ENCODE data around the gene UBE2D2.
A peak's percentile ranks its signal among the peaks of the same experiment; 100 is the strongest.
"Not testable (repeated sequence)": the region's sequence is repeated elsewhere in the genome, so short reads cannot be mapped to it uniquely, and the experiment has no call there.

Gene UBE2D2

DNA sequence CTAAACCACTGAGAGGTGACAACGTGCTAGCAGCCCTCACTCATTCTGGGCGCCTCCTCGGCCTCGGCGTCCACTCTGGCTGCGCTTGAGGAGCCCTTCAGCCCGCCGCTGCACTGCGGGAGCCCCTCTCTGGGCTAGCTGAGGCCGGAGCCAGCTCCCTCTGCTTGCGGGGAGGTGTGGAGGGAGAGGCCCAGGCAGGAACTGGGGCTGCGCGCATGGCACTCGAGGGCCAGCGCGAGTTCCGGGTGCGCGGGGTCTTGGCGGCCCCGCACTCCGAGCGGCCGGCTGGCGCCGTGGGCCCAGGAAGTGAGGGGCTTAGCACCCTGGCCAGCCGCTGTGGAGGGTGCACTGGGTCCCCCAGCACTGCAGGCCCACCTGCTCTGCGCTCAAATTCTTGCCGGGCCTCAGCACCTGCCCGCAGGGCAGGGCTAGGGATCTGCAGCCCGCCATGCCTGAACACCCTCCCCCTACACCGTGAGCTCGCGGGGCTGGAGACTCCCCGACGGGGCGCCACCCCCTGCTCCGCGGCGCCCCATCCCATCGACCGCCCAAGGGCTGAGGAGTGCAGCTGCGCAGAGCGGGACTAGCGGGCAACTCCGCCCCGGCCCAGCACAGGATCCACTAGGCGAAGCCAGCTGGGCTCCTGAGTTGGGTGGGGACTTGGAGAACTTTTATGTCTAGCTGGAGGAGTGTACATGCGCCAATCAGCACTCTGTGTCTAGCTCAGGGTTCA, 11.8 kb upstream of the UBE2D2 start:
- DNase-seq = no peak

DNA sequence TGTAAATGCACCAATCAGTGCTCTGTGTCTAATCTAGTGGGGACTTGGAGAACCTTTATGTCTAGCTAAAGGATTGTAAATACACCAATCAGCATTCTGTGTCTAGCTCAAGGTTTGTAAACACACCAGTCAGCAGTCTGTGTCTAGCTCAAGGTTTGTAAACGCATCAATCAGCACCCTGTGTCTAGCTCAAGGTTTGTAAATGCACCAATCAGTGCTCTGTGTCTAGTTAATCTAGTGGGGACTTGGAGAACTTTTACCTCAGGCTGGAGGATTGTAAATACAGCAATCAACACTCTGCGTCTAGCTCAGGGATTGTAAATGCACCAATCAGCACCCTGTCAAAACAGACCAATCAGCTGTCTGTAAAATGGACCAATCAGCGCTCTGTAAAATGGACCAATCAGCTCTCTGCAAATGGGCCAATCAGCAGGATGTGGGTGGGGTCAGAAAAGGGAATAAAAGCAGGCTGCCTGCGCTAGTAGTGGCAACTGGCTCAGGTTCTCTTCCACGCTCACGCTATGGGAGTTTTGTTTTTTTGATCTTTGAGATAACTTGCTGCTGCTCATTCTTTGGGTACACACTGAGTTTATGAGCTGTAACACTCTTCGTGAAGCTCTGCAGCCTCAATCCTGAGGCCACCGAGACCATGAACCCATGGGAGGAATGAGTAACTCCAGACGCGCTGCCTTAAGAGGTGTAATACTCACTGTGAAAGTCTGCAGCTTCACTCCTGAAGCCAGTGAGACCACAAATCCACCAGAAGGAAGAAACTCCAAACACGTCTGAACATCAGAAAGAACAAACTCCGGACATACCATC, 10.9 kb upstream of the UBE2D2 start:
- not testable (repeated sequence) for DNase-seq

DNA sequence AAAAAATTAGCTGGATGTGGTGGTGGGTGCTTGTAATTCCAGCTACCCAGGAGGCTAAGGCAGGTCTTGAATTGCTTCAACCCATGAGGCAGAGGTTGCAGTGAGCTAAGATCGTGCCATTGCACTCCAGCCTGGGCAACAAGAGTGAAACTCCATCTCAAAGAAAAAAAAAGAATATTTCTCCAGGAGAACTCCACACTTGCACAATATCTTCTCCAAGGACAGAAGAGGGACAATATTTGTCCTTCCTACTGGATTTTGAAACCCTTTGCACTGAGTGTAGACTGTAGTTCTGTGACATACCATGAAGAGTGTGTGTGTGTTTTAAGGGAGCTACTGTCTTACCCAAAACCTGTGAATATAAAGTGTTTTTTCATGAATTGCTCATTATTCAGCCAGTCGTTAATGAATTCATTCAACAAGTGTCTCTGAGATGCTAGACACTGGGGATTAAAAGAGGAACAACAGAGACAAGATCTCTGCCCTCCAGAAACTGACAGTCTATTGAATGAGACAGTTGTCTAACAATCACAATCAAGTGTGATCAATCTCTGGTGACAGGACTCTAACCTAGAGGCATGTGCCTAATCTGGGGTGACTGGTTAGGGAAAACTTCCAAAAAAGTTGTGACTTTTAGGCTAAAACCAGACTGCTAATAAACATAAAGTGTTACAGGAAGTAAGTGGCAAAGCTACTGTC, 9.8 kb upstream of the UBE2D2 start:
- no peak for DNase-seq

DNA sequence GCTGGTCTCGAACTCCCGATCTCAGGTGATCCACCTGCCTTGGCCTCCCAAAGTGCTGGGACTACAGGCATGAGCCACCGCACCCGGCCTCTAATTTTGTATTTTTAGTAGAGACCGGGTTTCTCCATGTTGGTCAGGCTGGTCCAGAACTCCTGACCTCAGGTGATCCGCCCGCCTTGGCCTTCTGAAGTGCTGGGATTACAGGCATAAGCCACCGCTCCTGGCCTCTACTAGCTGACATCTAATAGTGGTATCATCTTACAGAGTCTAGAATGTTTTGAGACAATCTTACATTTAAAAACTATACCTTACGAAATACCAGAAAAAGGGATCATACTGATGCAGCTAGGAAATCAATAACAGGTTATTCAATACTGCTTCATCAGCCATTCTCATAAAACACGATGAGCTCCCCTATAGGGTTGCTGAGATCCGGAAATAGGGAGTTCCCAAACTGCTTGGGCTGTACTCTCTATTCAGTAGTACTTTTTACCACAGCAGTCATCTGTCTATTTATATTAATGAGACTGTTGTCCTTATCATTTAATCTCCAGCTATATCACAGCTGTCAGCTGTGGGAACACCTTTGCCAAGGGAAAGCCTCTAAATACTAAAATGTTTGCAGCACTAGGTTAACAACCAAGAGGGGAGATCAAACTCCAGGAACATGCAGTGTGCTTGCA, 8.1 kb upstream of the UBE2D2 start:
- no peak for DNase-seq

DNA sequence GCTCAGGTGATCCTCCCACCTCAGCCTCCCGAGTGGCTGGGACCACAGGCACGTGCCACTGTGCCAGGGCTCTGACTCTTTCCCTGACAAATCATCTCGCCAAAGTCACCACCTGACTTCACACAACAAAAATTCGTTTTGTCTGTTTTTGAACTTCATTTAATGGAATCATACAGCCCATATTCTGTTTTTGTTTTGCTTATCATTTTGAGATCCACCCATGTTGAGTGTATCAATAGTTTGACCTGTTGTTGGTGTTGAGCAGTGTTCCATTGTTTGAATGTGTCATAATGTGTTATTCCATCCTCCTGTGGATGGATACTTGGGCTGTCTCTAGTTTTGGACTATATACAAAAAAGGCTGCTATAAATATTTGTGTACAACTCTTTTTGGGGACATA, 6.9 kb upstream of the UBE2D2 start:
- no peak for DNase-seq

DNA sequence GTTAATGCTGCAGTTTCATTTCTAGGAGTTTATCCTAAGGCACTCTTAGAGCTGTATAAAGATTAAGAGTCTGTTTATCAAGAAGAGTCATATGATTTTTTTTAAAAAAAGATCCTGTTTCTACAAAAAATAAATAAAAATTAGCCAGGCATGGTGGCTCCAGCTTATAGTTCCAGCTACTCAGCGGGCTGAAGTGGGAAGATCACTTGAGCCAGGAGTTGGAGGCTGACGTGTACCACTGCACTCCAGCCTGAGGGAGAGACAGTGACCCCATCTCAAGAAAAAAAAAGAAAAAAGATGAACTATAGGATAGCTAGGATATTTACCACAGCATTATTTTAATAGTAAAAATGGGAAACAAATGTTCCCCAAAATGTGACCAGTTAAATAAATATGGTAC, 3.3 kb upstream of the UBE2D2 start:
- DNase-seq = no peak

DNA sequence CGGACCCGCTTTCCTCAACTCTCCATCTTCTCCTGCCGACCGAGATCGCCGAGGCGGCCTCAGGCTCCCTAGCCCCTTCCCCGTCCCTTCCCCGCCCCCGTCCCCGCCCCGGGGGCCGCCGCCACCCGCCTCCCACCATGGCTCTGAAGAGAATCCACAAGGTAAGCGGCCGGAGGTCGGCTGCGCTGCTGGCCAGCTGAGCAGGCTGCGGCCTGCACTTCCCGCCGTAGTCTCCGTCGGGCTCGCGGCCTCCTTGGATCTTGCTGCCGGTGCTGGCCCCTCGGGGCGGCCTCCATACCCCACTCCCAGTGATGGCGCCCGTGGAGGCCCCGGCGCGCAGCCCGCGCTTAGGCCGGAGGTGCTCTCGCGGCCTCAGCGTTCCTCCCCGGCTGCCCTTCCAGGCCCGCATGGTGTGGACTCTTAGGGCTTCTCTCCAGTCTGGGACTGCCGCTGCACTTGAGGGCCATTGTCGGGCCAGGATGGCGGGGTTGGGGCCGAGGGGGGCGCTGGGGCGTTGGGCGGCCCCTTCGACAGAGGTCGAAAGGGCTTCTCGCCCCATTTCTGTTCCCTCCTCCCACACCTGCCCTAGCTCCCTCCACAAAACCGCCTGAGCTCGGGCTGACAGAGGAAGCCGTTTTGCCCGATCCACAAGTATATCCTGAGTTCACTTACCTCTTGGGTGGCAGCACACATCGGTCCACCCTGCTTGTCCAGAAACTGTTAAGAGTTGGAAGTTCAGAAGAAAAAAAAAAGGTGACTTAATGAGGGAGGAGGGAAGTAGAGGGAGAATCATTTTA, 714 bp downstream of the UBE2D2 start:
- peak; percentile 20 for DNase-seq

DNA sequence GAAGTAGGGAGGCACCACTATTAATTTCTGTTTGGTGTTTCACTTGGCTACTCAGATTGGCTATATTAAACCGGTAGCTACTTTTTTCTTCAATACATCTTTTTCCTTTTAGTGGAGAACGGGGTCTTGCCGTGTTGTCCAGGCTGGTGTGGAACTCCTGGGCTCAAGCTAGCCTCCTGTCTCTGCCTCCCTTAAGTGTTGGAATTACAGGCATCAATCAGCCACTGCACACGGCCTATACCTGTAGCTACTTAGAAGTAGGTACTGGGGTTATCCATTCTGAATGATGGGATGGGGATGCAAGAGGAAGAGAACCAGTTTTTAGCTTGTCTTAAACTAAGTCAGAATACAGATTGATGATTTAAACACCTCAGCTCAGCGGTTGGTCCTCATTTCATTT, 1.7 kb downstream of the UBE2D2 start:
- DNase-seq = no peak

DNA sequence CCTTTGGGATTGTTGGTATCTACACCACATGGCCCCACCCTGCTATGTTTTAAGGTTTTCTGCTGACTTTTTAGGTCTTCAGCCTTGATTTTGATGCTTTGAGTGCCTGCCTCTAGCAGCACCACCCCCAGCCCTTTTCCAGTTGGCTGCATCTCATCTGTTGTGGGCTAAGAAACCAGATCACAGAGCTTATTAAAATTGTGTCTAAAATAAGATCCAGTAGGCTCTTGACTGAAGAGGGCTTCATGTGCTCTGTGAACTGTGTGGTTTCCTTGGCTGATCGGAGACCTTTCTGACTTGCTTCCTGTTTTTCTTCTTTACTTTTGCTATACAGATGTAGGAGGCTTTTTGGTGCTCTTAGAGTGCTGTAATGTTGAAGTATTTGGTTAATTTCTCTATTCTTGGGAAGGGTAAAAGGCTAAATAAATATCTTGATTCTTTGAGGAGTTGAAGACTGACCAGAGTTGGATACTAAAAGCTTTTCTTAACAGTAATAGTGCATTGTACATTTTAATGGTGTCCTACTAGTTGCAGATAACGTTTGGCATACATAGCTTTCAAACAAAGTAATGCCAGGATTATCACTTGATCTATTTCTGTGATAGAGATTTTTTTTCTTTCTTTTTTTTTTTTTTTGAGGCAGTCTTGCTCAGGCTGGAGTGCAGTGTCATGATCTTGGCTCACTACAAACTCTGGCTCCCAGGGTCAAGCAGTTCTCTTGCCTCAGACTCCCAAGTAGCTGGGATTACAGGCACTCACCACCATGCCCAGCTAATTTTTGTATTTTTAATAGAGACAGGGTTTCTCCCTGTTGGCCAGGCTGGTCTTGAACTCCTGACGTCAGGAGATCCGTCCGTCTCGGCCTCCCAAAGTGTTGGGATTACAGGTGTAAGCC, 4.5 kb downstream of the UBE2D2 start:
- DNase-seq = peak; percentile 76

DNA sequence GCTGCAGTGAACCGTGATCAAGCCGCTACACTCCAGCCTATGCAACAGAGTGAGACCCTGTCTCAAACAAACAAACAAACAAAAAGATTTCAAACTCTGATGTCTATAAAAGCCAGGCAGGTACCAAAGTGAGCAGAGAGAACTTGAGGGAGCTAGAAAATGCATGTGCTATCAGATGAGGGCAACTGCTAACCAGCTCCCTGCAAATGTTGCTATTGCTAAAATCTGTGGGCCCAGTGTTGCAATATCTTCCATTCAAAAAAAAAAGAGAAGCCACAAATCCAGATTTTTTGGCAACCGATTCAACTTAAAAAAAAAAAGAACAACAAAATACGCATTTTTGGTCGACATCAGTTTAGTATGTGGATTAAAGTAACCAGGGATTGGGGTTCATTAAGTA, 5.5 kb downstream of the UBE2D2 start:
- DNase-seq = no peak

DNA sequence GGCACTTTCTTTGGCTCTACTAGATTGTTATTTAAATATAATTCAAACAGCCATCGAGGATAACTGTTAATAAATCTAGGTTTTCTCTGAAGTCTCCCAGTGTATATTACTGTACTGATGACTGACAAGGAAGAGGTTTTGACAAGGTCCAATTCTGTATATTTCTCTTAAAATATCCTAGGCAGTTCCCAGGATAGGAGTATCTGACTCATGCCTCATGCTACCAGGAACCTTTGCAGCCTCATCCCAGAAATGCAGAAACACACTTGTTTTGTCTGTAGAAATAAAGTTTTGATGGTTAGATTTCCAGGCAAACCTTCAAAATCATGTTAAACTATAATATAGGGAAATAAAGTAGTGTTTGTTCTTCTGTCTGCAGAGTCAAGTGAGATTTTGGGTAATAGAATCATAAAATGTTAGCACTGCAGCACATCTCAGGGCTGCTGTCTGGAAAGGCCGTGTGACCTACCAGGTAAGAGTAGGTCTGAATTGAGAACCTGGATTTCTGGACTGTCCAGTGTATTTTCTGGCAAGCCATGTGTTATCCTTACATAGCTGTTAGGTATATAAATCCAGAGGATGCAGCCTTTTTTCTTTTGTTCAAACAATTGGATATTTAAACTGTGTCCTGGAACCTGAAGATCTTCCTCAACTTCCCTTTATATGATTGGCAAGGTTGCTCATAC, 8.3 kb downstream of the UBE2D2 start:
- DNase-seq = no peak

DNA sequence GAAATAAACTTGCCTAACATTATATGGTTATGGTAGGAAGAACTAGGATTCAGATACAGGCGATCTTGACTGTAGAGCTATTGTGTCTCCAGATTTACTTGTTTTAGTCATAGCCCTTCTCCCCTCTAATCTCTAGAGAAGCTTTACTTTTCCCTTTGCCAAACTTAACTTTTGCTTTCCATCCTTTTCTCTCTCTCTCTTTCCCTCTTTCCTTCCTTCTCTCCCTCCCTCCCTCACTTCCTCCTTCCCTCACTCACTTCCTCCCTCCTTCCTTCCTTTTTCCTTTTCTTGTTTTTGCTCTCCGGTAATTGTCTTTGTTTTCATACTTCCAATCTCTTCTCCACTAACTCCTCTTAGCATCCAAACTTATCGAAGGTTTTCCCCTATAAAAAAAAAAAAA, 10.4 kb downstream of the UBE2D2 start:
- DNase-seq = no peak

DNA sequence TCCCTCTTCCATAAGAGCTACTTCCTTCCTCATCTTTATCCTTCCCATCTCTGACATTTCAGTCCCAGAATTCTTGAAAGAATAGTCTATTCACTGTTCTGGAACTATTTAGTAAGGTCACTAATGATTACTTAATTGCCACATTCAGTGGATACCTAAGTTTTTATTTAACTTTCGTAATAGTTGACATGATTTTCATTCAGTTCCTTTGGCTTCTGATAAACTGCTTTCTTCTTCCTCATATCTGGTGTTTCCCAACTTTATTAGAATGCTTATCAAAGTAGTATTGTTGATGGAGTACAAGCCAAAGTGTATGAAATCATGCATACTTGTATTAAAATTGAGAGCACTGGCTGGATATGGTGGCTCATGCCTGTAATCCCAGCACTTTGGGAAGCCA, 10.8 kb downstream of the UBE2D2 start:
- no peak for DNase-seq

DNA sequence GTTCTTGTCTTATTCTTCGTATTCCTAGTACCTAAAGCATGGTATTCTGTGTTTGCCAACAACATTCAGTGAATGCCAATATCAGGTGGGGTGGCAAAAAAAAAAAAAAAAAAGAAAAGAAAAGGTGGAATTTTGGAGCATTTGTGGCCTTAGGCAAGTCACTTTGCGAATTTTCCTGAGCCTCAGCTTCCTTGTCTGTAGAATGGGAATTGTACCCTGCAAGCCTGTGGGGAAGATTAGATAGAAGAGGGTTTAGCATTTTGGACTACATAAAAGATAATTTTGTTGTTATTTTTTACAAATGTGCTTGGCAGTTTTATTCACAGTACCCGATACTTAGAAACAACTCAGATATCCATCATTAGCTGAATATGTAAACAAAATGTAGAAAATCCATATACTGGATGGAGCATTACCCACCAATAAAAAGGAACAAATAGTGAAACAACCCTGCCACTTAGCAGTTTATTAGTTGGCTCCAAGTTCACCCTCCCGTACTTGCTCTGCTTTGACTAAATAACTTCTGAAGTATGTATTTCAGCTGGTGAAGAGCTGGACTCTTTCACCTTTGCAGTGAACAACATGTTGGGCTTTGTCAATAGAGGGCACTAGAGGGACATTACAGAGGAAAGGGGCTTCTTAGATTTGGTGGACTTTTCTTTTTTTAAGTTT, 13.6 kb downstream of the UBE2D2 start:
- DNase-seq = peak; percentile 63

DNA sequence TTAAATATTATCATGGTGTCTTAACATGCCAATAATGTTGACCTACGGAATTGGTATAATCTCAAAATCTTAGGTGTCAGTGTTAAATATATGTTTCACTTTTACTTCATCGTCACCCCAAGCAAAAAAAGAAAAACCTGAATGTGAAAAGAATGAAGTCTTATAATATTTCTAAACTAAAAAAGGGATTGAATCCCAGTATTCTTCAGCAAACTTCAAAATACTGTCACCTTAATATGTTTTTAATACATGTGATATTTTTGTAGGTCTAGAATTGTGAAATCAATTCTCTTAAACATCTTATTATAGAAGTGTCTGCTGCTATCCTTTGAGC, 14.1 kb downstream of the UBE2D2 start:
- DNase-seq = no peak

DNA sequence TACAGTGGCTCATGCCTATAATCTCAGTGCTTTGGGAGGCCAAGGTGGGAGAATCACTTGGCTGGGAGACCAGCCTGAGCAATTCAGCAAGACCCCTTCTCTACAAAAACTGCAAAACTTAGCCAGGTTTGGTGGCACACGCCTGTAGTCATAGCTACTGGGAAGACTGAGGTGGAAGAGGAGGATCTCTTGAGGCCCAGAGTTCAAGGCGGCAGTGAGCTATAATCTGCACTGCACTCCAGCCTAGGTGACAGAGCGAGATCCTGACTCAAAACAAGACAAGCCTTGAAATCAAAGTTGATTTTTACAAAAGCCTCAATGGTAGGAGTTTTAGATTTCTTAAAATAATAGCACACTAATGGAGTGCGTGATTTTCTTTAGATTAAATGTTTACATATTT, 14.6 kb downstream of the UBE2D2 start:
- no peak for DNase-seq

DNA sequence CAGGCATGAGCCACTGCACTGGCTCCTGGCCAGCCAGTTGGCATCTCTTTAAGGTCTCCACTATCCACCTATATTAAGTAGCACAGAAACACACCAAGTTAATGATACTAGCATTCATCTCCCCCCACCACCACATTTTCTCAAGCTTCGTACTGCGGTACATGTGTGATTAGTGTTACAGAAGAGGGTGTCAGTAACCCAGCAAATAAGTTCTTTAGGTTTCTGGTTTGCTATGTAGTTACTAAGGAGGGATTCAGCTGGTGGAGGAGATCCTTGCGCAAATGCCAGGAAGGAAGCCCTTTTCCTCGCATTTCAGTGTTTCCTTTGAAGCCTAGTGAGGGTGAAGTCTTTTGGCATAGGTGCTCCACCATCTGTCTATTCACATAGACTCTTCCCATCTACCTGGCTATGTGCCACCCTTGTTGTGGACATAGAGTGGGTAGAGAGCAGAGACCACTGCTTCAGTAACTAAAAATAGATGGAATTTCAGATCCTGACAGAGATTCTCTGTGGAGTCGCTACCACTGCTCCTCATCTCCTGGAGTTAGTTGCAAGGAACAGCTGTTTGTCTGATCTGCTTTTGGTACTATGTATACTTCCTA, 16.7 kb downstream of the UBE2D2 start:
- DNase-seq = no peak

DNA sequence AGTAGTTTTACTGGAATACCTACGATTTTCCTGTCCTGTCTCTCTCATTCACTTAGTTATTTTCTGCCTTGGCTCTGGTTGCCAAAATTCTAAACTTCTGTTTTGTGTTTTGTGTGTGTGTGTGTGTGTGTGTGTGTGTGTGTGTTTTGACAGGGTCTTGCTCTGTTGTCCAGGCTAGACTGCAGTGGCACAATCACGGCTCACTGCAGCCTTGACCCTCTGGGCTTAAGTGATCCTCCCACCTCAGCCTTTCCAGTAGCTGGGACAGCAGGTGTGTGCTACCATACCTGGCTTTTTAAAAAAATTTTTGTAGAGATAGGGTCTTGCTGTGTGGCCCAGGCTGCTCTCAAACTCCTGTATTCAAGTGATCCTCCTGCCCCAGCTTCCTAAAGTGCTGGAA, 17.2 kb downstream of the UBE2D2 start:
- DNase-seq = no peak

DNA sequence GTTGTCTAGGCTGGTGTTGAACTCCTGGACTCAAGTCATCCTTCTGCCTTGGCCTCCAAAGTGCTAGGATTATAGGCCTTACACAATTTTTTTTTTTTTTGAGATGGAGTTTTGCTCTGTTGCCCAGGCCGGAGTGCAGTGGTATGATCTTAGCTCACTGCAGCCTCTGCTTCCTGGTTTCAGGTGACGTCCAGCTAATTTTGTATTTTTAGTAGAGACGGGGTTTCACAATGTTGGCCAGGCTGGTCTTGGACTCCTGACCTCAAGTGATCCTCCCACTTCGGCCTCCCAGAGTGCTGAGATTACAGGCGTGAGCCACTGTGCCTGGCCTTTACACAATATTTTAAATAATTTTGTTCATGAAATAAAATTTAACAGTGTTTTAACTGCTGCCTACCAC, 21.0 kb downstream of the UBE2D2 start:
- not testable (repeated sequence) for DNase-seq

DNA sequence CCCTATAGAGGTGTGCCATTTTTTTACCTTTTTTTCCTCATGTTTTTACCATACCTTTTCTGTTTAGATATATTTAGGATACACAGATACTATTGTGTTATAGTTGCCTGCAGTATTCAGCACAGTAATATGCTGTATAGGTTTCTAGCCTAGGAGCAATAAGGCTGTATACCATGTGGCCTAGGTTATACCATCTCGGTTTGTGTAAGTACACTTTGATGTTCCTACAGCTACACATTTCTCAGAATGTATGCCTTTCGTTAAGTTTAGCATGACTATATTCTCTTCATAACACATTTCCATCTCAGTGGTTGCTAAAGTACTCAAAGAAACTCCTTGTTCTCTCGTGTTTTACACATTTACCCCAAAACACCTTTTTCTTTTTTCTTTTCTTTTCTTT, 23.0 kb downstream of the UBE2D2 start:
- DNase-seq = no peak

All from CD4-positive, alpha-beta T cell treated with Interleukin-4 for 4 hours (primary cell).